Natural killer cell treated with Interleukin-12 subunit alpha and Interleukin-12 subunit beta and Interleukin-15 and Interleukin-18, amount 100 ng/mL, for 72 hours (primary cell): ENCODE results near the gene KCNE1. TPM values are rescaled to one million over a fixed set of nuclear protein-coding genes. Genes with fewer than 3 reads are reported as not detected.

Experiments
- ATAC-seq, 2 donors: fragments of 150-1000 bp; cut with Tn5 transposase in 1 of 2; sonication (Bioruptor Pico), chemical (Tn5 transposase) in 1 of 2; 2 replicates each; pipeline ENCODE4 v1.10.0; 2021
- DNase-seq: peaks from one replicate; pipeline ENCODE4 v3.0.0; 2022; ENCODE audit warnings: low spot score
- H3K27ac Mint-ChIP-seq, 2 donors: 1 replicate in 1 of 2; 2 replicates in 1 of 2; pipeline ENCODE4 v1.8.0; 2022; ENCODE audit warnings: mixed read lengths in 2 of 2, mild to moderate bottlenecking in 1 of 2, moderate library complexity in 1 of 2
- H3K27me3 Mint-ChIP-seq, 2 donors: 1 replicate in 1 of 2; 2 replicates in 1 of 2; pipeline ENCODE4 v1.8.0; 2022; ENCODE audit warnings: mixed read lengths in 2 of 2
- H3K36me3 Mint-ChIP-seq: one replicate; pipeline ENCODE4 v1.8.0; 2022; ENCODE audit warnings: mixed read lengths
- H3K4me1 Mint-ChIP-seq, 2 donors: 1 replicate in 1 of 2; 2 replicates in 1 of 2; pipeline ENCODE4 v1.8.0; 2022; ENCODE audit warnings: low read depth in 2 of 2, mixed read lengths in 2 of 2, mild to moderate bottlenecking in 1 of 2
- H3K4me3 Mint-ChIP-seq: one replicate; pipeline ENCODE4 v1.8.0; 2022; ENCODE audit warnings: mixed read lengths
- H3K9me3 Mint-ChIP-seq: 2 replicates; pipeline ENCODE4 v1.8.0; 2022; ENCODE audit warnings: mixed read lengths
- total RNA-seq, 2 donors: library from RNA; stranded (reverse); gene quantifications; one replicate each; pipeline ENCODE4 v1.2.3, GENCODE V29; 2022

The KCNE1 gene
- total RNA-seq, 2 donors from 2014 or later: 1.2 to 4.7 TPM

DNA sequence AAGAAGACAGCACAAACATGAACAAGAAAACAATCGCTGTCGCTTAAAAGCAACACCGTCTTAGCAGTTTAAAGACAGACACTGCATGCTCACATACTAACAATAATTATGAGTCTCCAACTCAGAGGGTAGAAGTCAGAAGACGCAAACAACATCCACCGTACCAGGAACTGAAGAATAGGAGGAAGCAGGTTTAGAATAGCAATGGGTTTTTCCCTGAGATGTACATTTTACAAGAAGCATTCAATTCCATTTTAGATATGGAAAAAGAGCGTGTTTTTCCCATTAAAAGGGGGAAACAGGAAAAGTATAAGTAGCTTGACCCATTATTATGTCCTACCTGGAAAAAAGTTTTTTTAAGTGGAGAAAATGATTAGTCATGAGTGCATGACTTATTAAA, 34.5 kb upstream of the KCNE1 start:
- H3K36me3 Mint-ChIP-seq: no peaks in the 10 kb centered on the region
- no peak overlapping the region for H3K4me3 Mint-ChIP-seq
- H3K27me3 Mint-ChIP-seq: no peaks in the 10 kb centered on the region
- H3K4me1 Mint-ChIP-seq: peaks cover 33% of the 10 kb centered on the region in 2 donors
- DNase-seq (no peak), ATAC-seq (no peak)
- H3K27ac Mint-ChIP-seq: peak overlapping the region in 1 of 2 donors; percentile 92
- H3K9me3 Mint-ChIP-seq: no peaks in the 10 kb centered on the region

GRCh38 chr21:34545079-34545884, 33.3 kb upstream of the KCNE1 start:
- peak; percentile 90 to 91 for ATAC-seq
- H3K27me3 Mint-ChIP-seq: no peaks in the 10 kb centered on the region
- H3K36me3 Mint-ChIP-seq: no peaks in the 10 kb centered on the region
- no peaks in the 10 kb centered on the region for H3K9me3 Mint-ChIP-seq
- peak overlapping the region; percentile 54 for H3K4me3 Mint-ChIP-seq
- peaks cover 33% of the 10 kb centered on the region in 2 donors for H3K4me1 Mint-ChIP-seq
- peak overlapping the region; percentile 59 to 92 for H3K27ac Mint-ChIP-seq
- DNase-seq: peak; percentile 73

- DNase-seq: no peak
- no peaks in the 10 kb centered on the region for H3K36me3 Mint-ChIP-seq
- peak overlapping the region; percentile 54 for H3K4me3 Mint-ChIP-seq
- no peaks in the 10 kb centered on the region for H3K9me3 Mint-ChIP-seq
- ATAC-seq: no peak
- H3K4me1 Mint-ChIP-seq: peaks cover 31 to 33% of the 10 kb centered on the region in 2 donors
- no peaks in the 10 kb centered on the region for H3K27me3 Mint-ChIP-seq
- H3K27ac Mint-ChIP-seq: peak overlapping the region; percentile 59 to 92
Measured at GRCh38 chr21:34544032-34544496, 32.1 kb upstream of the KCNE1 start.

- DNase-seq (no peak), ATAC-seq (no peak)
- Mint-ChIP-seq H3K27ac (peak overlapping the region in 1 of 2 donors; percentile 92), H3K4me3 (peak overlapping the region; percentile 24), H3K4me1 (peaks cover 27 to 33% of the 10 kb centered on the region in 2 donors), H3K27me3 (no peaks in the 10 kb centered on the region), H3K9me3 (no peaks in the 10 kb centered on the region), H3K36me3 (no peaks in the 10 kb centered on the region)
Measured at GRCh38 chr21:34543017-34543416, 31.0 kb upstream of the KCNE1 start.

DNA sequence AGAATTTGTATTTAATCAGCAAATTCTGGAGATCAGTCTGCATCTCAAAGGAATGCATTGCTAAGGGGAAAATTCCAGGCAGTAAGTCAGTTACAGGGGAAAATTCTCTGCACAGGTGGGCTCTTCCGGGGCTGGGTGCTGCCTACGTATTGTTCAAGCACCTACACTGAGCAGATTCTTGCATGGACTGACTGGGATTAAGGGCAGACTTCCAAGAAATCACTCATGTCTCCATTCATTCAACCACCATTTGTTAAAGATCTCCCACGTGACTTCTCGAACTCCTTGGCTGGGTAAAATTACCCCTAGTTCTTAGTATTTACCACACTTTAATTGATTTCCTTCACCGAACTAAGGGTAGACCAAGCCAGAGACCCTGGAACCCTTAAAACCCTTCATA, 28.2 kb upstream of the KCNE1 start:
- Mint-ChIP-seq H3K4me1 (peaks cover 29 to 40% of the 10 kb centered on the region in 2 donors), H3K4me3 (no peak overlapping the region), H3K27ac (no peak overlapping the region), H3K27me3 (no peaks in the 10 kb centered on the region), H3K9me3 (no peaks in the 10 kb centered on the region), H3K36me3 (no peaks in the 10 kb centered on the region)
- DNase-seq (no peak), ATAC-seq (no peak)

GRCh38 chr21:34537838-34538237, 25.8 kb upstream of the KCNE1 start:
- no peak for DNase-seq
- Mint-ChIP-seq H3K9me3 (no peaks in the 10 kb centered on the region), H3K36me3 (no peaks in the 10 kb centered on the region), H3K4me3 (no peak overlapping the region), H3K4me1 (peaks cover 28 to 40% of the 10 kb centered on the region in 2 donors), H3K27me3 (no peaks in the 10 kb centered on the region), H3K27ac (peak overlapping the region in 1 of 2 donors; percentile 11)
- ATAC-seq: no peak

DNA sequence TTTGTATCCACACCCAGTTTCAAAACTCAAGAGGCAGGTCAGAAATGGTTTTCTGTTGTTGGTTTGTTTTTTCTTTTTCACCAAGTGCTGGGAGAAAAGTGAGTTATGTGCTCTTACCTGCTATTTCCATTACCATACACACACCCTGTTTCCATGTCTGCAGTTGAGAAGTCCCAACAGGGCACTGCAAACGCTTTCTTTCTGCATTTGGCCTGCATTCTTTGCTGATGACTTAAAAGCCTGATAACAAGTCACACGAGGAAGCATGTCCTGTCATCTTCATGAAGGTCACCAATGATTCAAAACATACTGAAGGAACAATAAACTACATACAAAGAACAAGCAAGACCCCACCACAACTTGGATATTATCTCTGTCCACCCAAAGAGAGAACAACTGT, 24.8 kb upstream of the KCNE1 start:
- Mint-ChIP-seq H3K9me3 (no peaks in the 10 kb centered on the region), H3K36me3 (no peaks in the 10 kb centered on the region), H3K4me1 (peaks cover 28 to 40% of the 10 kb centered on the region in 2 donors), H3K4me3 (peak overlapping the region; percentile 20), H3K27ac (peak overlapping the region in 1 of 2 donors; percentile 11), H3K27me3 (no peaks in the 10 kb centered on the region)
- ATAC-seq (no peak), DNase-seq (no peak)

GRCh38 chr21:34536311-34536710, 24.3 kb upstream of the KCNE1 start:
- Mint-ChIP-seq H3K27ac (no peak overlapping the region), H3K4me1 (peaks cover 33 to 46% of the 10 kb centered on the region in 2 donors), H3K36me3 (no peaks in the 10 kb centered on the region), H3K4me3 (peak overlapping the region; percentile 7), H3K27me3 (no peaks in the 10 kb centered on the region), H3K9me3 (no peaks in the 10 kb centered on the region)
- no peak for DNase-seq
- no peak for ATAC-seq

DNA sequence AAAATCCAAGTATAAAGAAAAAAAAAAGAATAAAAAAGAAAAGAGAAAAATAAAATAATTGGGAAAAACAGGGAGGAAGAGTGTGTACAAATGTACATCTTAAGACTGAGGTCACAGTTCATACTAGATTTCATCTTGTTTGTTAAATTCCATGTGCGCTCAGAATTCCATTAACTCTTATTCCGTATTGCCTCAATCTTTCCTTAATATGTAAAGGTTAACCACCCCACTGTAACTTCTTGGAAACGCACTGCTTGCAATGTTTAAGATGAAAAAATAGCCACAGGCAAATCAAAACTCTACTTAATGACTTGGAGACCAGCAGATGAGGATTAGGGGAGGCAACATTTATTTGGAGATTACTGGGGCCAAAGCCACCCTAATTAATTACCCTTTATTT, 23.9 kb upstream of the KCNE1 start:
- Mint-ChIP-seq H3K27me3 (no peaks in the 10 kb centered on the region), H3K4me3 (peak overlapping the region; percentile 7), H3K27ac (no peak overlapping the region), H3K9me3 (no peaks in the 10 kb centered on the region), H3K4me1 (peaks cover 36 to 50% of the 10 kb centered on the region in 2 donors), H3K36me3 (no peaks in the 10 kb centered on the region)
- no peak for ATAC-seq
- no peak for DNase-seq

GRCh38 chr21:34534522-34534921, 22.5 kb upstream of the KCNE1 start:
- peaks cover 3% of the 10 kb centered on the region for H3K9me3 Mint-ChIP-seq
- H3K4me1 Mint-ChIP-seq: peaks cover 41 to 55% of the 10 kb centered on the region in 2 donors
- peak overlapping the region; percentile 81 to 92 for H3K27ac Mint-ChIP-seq
- DNase-seq (peak; percentile 86), ATAC-seq (peak; percentile 98)
- H3K4me3 Mint-ChIP-seq: peak overlapping the region; percentile 83
- H3K27me3 Mint-ChIP-seq: no peaks in the 10 kb centered on the region
- H3K36me3 Mint-ChIP-seq: no peaks in the 10 kb centered on the region

GRCh38 chr21:34533938-34534337, 21.9 kb upstream of the KCNE1 start:
- Mint-ChIP-seq H3K9me3 (peaks cover 3% of the 10 kb centered on the region), H3K4me3 (peak overlapping the region; percentile 83), H3K27ac (peak overlapping the region; percentile 81 to 92), H3K4me1 (peaks cover 41 to 55% of the 10 kb centered on the region in 2 donors), H3K36me3 (no peaks in the 10 kb centered on the region), H3K27me3 (no peaks in the 10 kb centered on the region)
- ATAC-seq: no peak
- no peak for DNase-seq

- H3K4me3 Mint-ChIP-seq: no peak overlapping the region
- H3K36me3 Mint-ChIP-seq: no peaks in the 10 kb centered on the region
- peak overlapping the region in 1 of 2 donors; percentile 11 for H3K27ac Mint-ChIP-seq
- no peak for ATAC-seq
- H3K27me3 Mint-ChIP-seq: no peaks in the 10 kb centered on the region
- DNase-seq: no peak
- peaks cover 3% of the 10 kb centered on the region for H3K9me3 Mint-ChIP-seq
- H3K4me1 Mint-ChIP-seq: peaks cover 44 to 55% of the 10 kb centered on the region in 2 donors
Measured at GRCh38 chr21:34531399-34531798, 19.4 kb upstream of the KCNE1 start.

GRCh38 chr21:34530261-34530660, 18.3 kb upstream of the KCNE1 start:
- H3K4me1 Mint-ChIP-seq: peaks cover 42 to 50% of the 10 kb centered on the region in 2 donors
- H3K36me3 Mint-ChIP-seq: no peaks in the 10 kb centered on the region
- no peak overlapping the region for H3K4me3 Mint-ChIP-seq
- DNase-seq (no peak), ATAC-seq (no peak)
- H3K27ac Mint-ChIP-seq: peak overlapping the region in 1 of 2 donors; percentile 54
- H3K27me3 Mint-ChIP-seq: no peaks in the 10 kb centered on the region
- peaks cover 3% of the 10 kb centered on the region for H3K9me3 Mint-ChIP-seq

- H3K4me3 Mint-ChIP-seq: no peak overlapping the region
- H3K27me3 Mint-ChIP-seq: no peaks in the 10 kb centered on the region
- DNase-seq (no peak), ATAC-seq (no peak)
- no peak overlapping the region for H3K27ac Mint-ChIP-seq
- H3K4me1 Mint-ChIP-seq: peaks cover 25 to 29% of the 10 kb centered on the region in 2 donors
- H3K36me3 Mint-ChIP-seq: no peaks in the 10 kb centered on the region
- peaks cover 3% of the 10 kb centered on the region for H3K9me3 Mint-ChIP-seq
Measured at GRCh38 chr21:34528131-34528561, 16.1 kb upstream of the KCNE1 start.
